Karpas-422 (cell line): ENCODE measurements around the gene BEAN1. TPM values are rescaled to one million over a fixed set of nuclear protein-coding genes. Genes with fewer than 3 reads are reported as not detected.
A peak's percentile ranks its signal among the peaks of the same experiment; 100 is the strongest.

Source experiments
- DNase-seq: peaks from one replicate; pipeline ENCODE4 v3.0.0-alpha.2; 2015
- H2AFZ ChIP-seq: fragments of 200-600 bp; sonication (generic); 2 replicates; pipeline ENCODE4 v1.6.1; 2014; ENCODE audit warnings: antibody characterized with exemption, low read length, mixed read lengths
- H3K27ac ChIP-seq: fragments of 200-600 bp; sonication (generic); 2 replicates; pipeline ENCODE4 v1.5.1; 2014; ENCODE audit warnings: mild to moderate bottlenecking, low read length, moderate library complexity
- H3K27me3 ChIP-seq: fragments of 200-600 bp; sonication (generic); 2 replicates; pipeline ENCODE4 v1.6.1; 2014; ENCODE audit warnings: low read length, mixed read lengths
- H3K36me3 ChIP-seq: fragments of 200-600 bp; sonication (generic); 2 replicates; pipeline ENCODE4 v1.6.1; 2014; ENCODE audit warnings: low read length, mixed read lengths; ENCODE audit not compliant: insufficient read depth
- H3K4me1 ChIP-seq: fragments of 200-600 bp; sonication (generic); 2 replicates; pipeline ENCODE4 v1.6.1; 2014; ENCODE audit warnings: mild to moderate bottlenecking, low read length, mixed read lengths
- H3K4me2 ChIP-seq: fragments of 200-600 bp; sonication (generic); 2 replicates; pipeline ENCODE4 v1.6.1; 2014; ENCODE audit warnings: low read length, low read depth, mild to moderate bottlenecking; ENCODE audit not compliant: poor library complexity, severe bottlenecking
- H3K4me3 ChIP-seq: fragments of 200-600 bp; sonication (generic); 2 replicates; pipeline ENCODE4 v1.5.1; 2014; ENCODE audit warnings: mild to moderate bottlenecking, antibody characterized with exemption, low read length, mixed read lengths
- H3K79me2 ChIP-seq: fragments of 200-600 bp; sonication (generic); 2 replicates; pipeline ENCODE4 v1.6.1; 2014; ENCODE audit warnings: mild to moderate bottlenecking, low read length, mixed read lengths
- H3K9ac ChIP-seq: fragments of 200-600 bp; sonication (generic); 2 replicates; pipeline ENCODE4 v1.6.0; 2014; ENCODE audit warnings: low read length
- H3K9me2 ChIP-seq: fragments of 200-600 bp; sonication (generic), shearing (Covaris generic); replicated peaks from 2 replicates; pipeline ENCODE4 v1.6.0; 2014; ENCODE audit warnings: mild to moderate bottlenecking, low read length, moderate library complexity; ENCODE audit not compliant: insufficient read depth
- H3K9me3 ChIP-seq: fragments of 300-700, 200-600 bp; sonication (generic); 2 replicates; pipeline ENCODE4 v1.6.1; 2014; ENCODE audit warnings: low read length, mixed read lengths
- H4K20me1 ChIP-seq: fragments of 200-600 bp; sonication (generic); 2 replicates; pipeline ENCODE4 v1.6.1; 2014; ENCODE audit warnings: mild to moderate bottlenecking, antibody characterized with exemption, low read length, low read depth; ENCODE audit not compliant: insufficient read depth
- total RNA-seq: library from RNA; depleted of rRNA; stranded (reverse); fragments of >200 nt; shearing (Covaris generic); gene quantifications from 2 replicates; pipeline ENCODE4 v1.2.3, GENCODE V29; 2014; ENCODE audit warnings: low replicate concordance

The BEAN1 gene
- total RNA-seq, 1 experiment from 2014 or later: not detected

GRCh38 chr16:66439051-66439730, 12.1 kb downstream of the BEAN1 start:
- Histone ChIP-seq H3K9me2 (no peaks in the 10 kb centered on the region), H3K9ac (no peak overlapping the region), H3K36me3 (no peaks in the 10 kb centered on the region), H3K4me3 (no peak overlapping the region), H4K20me1 (no peaks in the 10 kb centered on the region), H3K4me2 (no peak overlapping the region), H3K27ac (no peak overlapping the region), H3K9me3 (no peaks in the 10 kb centered on the region), H3K27me3 (no peaks in the 10 kb centered on the region), H2AFZ (no peak overlapping the region), H3K4me1 (no peaks in the 10 kb centered on the region), H3K79me2 (no peaks in the 10 kb centered on the region)
- DNase-seq: no peak

GRCh38 chr16:66440271-66440802, 13.2 kb downstream of the BEAN1 start:
- H4K20me1 ChIP-seq: no peaks in the 10 kb centered on the region
- H2AFZ ChIP-seq: no peak overlapping the region
- H3K9me3 ChIP-seq: no peaks in the 10 kb centered on the region
- no peak overlapping the region for H3K4me2 ChIP-seq
- no peaks in the 10 kb centered on the region for H3K9me2 ChIP-seq
- DNase-seq: no peak
- no peaks in the 10 kb centered on the region for H3K79me2 ChIP-seq
- H3K27me3 ChIP-seq: no peaks in the 10 kb centered on the region
- H3K4me3 ChIP-seq: no peak overlapping the region
- H3K4me1 ChIP-seq: no peaks in the 10 kb centered on the region
- no peaks in the 10 kb centered on the region for H3K36me3 ChIP-seq
- H3K9ac ChIP-seq: no peak overlapping the region
- no peak overlapping the region for H3K27ac ChIP-seq

GRCh38 chr16:66440970-66441369, 13.9 kb downstream of the BEAN1 start:
- H3K9ac ChIP-seq: no peak overlapping the region
- no peak overlapping the region for H3K4me3 ChIP-seq
- no peak overlapping the region for H3K4me2 ChIP-seq
- no peak overlapping the region for H2AFZ ChIP-seq
- DNase-seq: no peak
- no peaks in the 10 kb centered on the region for H3K27me3 ChIP-seq
- no peaks in the 10 kb centered on the region for H3K4me1 ChIP-seq
- no peaks in the 10 kb centered on the region for H3K79me2 ChIP-seq
- no peaks in the 10 kb centered on the region for H3K9me2 ChIP-seq
- no peak overlapping the region for H3K27ac ChIP-seq
- H4K20me1 ChIP-seq: no peaks in the 10 kb centered on the region
- no peaks in the 10 kb centered on the region for H3K36me3 ChIP-seq
- no peaks in the 10 kb centered on the region for H3K9me3 ChIP-seq

- Histone ChIP-seq H3K9me3 (no peaks in the 10 kb centered on the region), H3K4me1 (no peaks in the 10 kb centered on the region), H3K9me2 (no peaks in the 10 kb centered on the region), H3K4me3 (no peak overlapping the region), H3K27me3 (no peaks in the 10 kb centered on the region), H3K79me2 (no peaks in the 10 kb centered on the region), H3K4me2 (no peak overlapping the region), H2AFZ (no peak overlapping the region), H3K9ac (no peak overlapping the region), H3K27ac (no peak overlapping the region), H3K36me3 (no peaks in the 10 kb centered on the region), H4K20me1 (no peaks in the 10 kb centered on the region)
- DNase-seq: no peak
Observed at GRCh38 chr16:66441586-66442375, 14.7 kb downstream of the BEAN1 start.

GRCh38 chr16:66442502-66443268, 15.6 kb downstream of the BEAN1 start:
- no peaks in the 10 kb centered on the region for H3K36me3 ChIP-seq
- no peak overlapping the region for H3K4me3 ChIP-seq
- no peaks in the 10 kb centered on the region for H3K4me1 ChIP-seq
- no peaks in the 10 kb centered on the region for H3K9me3 ChIP-seq
- H3K9ac ChIP-seq: no peak overlapping the region
- H4K20me1 ChIP-seq: no peaks in the 10 kb centered on the region
- no peak overlapping the region for H2AFZ ChIP-seq
- H3K9me2 ChIP-seq: no peaks in the 10 kb centered on the region
- H3K4me2 ChIP-seq: no peak overlapping the region
- no peak for DNase-seq
- no peaks in the 10 kb centered on the region for H3K79me2 ChIP-seq
- no peak overlapping the region for H3K27ac ChIP-seq
- H3K27me3 ChIP-seq: no peaks in the 10 kb centered on the region

GRCh38 chr16:66443269-66443652, 16.2 kb downstream of the BEAN1 start:
- Histone ChIP-seq H3K27me3 (no peaks in the 10 kb centered on the region), H4K20me1 (no peaks in the 10 kb centered on the region), H3K36me3 (no peaks in the 10 kb centered on the region), H3K4me1 (no peaks in the 10 kb centered on the region), H3K9me2 (no peaks in the 10 kb centered on the region), H3K4me3 (no peak overlapping the region), H3K27ac (no peak overlapping the region), H3K79me2 (no peaks in the 10 kb centered on the region), H3K9ac (no peak overlapping the region), H3K4me2 (no peak overlapping the region), H2AFZ (no peak overlapping the region), H3K9me3 (no peaks in the 10 kb centered on the region)
- no peak for DNase-seq

- H3K27ac ChIP-seq: no peak overlapping the region
- H3K36me3 ChIP-seq: no peaks in the 10 kb centered on the region
- H3K4me2 ChIP-seq: no peak overlapping the region
- no peak overlapping the region for H3K4me3 ChIP-seq
- H3K9me2 ChIP-seq: no peaks in the 10 kb centered on the region
- H2AFZ ChIP-seq: no peak overlapping the region
- H3K4me1 ChIP-seq: no peaks in the 10 kb centered on the region
- H3K9ac ChIP-seq: no peak overlapping the region
- no peaks in the 10 kb centered on the region for H3K9me3 ChIP-seq
- peak; percentile 49 for DNase-seq
- H3K79me2 ChIP-seq: no peaks in the 10 kb centered on the region
- no peaks in the 10 kb centered on the region for H4K20me1 ChIP-seq
- no peaks in the 10 kb centered on the region for H3K27me3 ChIP-seq
Observed at GRCh38 chr16:66444049-66444481, 17.0 kb downstream of the BEAN1 start.

- Histone ChIP-seq H3K79me2 (no peaks in the 10 kb centered on the region), H3K9ac (no peak overlapping the region), H3K36me3 (no peaks in the 10 kb centered on the region), H3K9me3 (no peaks in the 10 kb centered on the region), H3K9me2 (no peaks in the 10 kb centered on the region), H2AFZ (no peak overlapping the region), H4K20me1 (no peaks in the 10 kb centered on the region), H3K27ac (no peak overlapping the region), H3K27me3 (no peaks in the 10 kb centered on the region), H3K4me2 (no peak overlapping the region), H3K4me3 (no peak overlapping the region), H3K4me1 (no peaks in the 10 kb centered on the region)
- DNase-seq: no peak
Observed at GRCh38 chr16:66446737-66447136, 19.6 kb downstream of the BEAN1 start.
